CMK (cell line): ENCODE data around the gene GLIS2.
A peak's percentile ranks its signal among the peaks of the same experiment; 100 is the strongest.

ENCODE experiments used
- DNase-seq: peaks from one replicate; pipeline ENCODE4 v3.0.0-alpha.2; 2010; ENCODE audit warnings: low read depth

Gene GLIS2

DNA sequence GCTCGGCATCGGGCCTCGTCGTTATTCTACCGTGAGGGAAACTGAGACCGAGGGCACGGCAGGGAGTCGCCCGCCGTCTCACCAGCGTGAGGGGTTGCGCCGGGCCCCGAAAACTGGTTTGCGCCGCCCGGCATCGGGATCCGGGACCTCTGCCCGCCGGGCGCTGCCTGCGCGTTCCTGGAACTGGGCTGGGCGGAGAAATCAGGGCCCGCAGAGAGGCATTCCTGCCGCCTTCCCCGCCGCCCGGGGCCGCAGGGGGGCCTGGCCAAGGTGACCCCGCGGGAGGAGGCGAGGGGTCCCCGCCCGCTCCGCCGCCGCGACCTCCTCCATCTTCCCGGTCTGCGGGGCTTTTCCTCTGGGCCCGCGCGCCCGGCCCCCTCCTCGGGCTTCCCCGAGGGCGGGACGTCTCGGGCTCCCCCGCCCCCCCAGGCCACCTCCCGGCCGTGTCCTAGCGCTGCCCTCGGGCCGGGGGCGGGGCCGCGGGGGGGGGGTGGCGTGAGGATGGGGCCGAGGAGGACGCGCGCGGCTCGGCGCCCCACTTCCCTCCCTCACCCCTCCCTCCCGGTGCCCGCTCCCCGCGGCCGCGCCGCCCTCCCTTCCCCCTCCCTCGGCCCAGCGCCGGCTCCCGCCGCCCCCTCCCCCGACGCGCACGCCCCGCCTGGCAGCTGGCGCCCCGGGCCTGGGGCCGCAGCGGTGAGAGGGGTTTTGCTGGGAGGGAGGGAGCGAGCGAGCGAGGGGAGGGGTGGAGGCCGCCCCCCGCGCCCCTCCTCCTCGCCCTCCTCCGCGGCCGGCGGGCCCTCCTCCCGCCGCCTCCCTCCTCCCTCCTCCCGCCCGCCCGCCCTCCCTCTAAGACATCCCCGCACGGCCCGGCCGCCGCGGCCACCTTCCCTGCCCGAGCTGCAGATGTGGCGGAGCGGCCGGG is at the start of gene GLIS2:
Gene GLIS2, plus strand, starts transcription at position 882 of the 922 bp plus-strand sequence. CDS start 16,214 bp downstream, outside the sequence.
- no peak for DNase-seq

DNA sequence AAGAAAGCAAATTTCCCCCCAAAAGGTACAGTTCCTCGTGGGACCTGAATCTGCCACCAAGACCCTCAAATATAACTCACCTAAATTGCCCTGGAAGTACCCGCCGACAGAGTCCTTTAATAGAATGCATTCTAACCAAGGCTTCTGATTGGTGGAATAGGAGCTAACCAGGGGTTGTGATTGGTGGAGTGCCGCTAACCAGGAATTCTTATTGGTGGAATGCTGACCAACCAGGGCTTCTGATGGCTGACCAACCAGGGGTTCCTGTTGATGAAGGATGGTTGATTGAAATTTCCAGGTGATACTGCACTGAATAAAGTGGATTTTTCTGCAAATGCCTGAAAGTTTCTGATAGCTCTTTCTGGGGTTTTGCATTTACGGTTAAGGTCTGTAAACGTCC is 49.5 kb upstream of the GLIS2 start:
- no peak for DNase-seq

DNA sequence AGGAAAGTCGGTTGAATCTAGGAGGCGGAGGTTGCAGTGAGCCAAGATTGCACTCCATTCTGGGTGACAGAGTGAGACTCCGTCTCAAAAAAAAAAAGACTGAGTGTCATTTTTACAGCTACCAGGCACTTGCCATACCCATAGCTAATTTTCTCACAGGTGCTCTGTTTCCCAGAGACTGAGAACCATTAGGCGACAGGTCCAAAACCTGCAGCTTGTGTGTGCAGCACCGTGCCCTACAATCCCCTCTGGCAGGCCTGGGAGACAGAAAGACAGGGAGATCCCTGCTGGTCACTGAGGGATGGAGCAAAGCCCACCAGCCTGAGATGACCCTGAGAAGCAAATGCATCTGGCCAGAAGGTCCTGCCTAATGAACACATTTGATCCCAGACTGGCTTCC is 45.8 kb upstream of the GLIS2 start:
- DNase-seq, result no peak

DNA sequence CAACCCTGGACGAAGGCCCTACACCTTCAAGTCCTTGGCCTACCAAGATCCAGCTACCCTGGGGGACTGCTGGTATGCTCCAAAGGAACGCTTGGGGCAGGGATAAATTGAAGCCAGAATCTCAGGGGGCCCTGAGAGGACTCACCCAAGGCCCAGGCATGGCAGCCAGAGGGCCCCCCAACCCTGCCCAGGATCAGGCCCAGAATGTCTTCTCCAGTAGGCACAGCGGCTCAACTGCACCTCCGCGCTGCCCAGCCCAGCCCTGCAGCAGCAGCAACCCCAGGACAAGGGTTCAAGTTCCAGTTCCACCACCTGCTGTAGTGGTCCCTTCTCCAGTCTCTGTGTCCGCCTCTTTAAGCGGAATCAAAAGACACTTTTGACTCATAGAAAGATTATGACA is 45.3 kb upstream of the GLIS2 start:
- DNase-seq, result no peak

DNA sequence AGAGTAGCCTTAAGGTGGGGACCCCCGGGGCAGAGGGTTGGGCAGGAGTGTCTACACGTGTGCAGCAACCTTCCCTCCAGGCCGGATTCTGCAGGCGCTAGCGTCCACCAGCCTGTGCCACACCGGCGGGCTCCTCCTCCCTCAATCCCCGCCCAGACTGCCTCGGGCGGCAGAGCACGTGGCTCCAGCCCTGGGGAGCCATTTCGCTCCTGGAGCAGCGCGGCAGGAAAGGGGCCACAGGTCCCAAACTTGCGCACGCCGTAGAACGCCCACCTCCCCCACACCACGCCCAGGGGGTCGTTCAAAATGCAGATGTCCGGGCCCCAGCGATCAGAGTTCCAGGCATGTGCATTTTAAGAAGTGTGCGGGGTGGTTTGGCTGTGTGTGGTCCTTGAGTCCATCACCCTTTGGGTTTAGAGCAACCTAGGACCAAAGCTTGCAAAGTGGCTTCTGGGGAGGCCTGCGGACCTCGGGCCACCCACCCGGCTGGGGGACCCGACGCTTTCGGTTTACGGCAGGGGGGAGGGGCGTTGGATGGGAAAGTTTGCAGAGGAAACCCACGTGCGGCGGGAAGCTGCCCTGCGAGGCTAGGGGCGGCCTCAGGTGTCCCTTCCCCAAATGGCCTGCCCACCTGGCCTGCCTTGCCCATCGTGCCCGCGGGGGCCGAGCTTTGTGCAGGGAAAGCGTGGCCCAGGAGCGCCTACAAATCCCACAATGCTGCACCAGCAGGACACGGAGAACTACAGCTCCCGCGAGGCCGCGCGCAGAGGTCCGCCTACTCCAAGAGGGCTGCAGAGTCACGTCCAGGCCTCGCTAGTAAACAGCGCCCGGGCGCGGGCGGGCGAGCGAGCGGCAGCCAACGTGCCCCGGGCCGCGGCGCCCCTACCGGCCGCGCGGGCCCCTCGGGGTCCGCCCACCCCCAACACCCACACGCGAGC is 44.4 kb upstream of the GLIS2 start:
- DNase-seq, result peak; percentile 72

DNA sequence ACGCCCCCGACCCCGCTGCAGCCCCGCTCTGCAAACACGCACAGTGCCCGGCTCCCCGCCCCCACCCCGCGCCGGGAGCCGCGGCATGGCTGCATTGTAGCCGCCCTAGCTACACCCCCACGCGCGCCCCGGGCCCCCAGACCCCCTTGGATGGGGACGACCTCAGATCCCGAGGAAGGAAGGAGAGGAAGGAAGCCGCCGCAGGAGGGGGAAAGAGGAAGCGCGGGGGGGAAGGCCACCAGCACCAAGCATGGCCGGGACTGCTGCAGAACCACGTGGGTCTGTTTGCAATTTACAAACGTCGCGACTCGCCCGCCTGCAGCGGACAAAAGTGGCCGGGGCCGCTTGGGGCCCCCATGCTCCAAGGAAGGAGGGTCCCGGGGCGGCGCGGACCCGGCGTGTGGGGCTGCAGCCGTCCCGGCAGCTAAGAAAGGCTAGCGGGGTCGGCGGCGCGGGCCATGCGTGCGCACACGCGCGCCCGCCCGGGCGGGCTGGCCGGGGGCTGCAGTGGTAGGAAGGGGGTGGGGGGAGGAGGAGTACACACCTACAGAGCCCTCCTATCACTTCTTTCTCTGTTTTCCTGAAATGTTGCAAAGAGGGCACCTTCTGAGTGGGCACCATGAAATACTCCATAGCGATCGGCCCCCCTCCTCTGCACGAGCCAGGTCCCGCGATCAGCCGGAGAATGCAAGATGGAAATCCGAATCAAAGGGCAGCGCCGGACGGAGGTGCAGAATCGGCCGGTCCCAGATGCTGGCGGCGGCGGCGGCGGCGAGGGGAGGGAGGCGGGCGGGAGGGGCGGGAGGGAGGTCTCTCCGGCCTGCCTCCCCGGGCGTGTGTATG is 43.5 kb upstream of the GLIS2 start:
- peak; percentile 54 for DNase-seq

DNA sequence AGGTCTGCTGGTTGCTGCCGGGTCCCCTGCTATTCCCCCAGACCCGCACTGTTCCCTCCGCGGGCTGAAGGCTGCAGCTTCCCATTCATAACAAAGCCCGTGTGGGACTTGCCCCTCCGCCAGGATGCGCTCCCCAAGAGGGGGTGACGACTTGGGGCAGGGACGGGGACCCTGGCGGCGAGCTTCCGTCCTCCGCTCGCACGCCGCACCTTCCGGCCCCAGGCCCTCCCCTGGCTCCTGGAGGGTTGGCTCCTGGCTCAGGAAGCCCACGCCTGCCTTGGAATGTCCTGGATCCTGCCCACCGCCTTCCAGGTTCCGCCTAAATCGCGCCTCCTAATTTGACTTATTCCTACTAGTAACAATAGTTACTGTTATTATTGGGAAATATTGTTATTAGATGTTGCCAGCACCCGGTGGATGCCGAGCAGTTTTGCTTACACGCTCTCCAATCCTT is 42.0 kb upstream of the GLIS2 start:
- DNase-seq, result peak; percentile 83

DNA sequence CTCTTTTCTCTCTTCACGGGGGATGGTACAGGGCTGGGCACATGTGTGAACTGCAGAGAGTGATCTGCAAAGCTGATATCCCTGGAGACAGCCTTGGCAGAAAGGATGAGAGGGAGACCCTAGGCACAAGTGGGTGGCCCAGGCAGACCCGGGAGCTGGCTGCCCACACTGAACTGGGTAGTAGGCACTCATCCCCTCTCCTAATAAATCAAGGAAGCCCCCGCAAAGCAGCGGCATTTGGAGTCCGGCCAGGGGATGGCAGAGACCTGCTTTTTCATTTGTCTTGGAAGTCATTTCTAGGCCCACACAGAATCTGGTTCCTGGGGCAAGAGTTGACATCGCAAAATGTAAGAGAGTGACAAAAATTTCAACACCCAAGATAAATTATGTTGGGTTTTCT is 40.0 kb upstream of the GLIS2 start:
- no peak for DNase-seq

DNA sequence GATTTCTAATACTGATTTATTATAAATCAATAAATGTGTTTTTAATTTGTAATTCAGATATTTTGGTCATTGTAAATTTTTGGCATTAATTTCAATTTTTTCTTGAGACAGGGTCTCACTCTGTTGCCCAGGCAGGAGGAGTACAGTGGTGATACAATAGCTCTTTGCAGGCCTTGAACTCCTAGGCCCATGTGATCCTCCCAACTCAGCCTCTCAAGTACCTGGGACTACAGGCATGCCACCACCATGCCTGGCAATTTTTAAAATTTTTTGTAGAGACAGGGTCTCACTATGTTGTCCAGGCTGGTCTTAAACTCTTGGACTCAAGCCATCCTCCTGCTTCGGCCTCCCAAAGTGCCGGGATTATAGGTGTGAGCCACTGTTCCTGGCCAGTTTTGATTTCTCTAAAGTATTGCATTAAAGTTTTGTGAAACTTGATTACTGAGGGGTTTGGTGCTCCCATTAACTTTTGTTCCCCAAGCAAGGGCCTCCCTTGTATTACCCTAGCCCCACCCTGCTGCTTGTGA is 37.8 kb upstream of the GLIS2 start:
- DNase-seq, result no peak

DNA sequence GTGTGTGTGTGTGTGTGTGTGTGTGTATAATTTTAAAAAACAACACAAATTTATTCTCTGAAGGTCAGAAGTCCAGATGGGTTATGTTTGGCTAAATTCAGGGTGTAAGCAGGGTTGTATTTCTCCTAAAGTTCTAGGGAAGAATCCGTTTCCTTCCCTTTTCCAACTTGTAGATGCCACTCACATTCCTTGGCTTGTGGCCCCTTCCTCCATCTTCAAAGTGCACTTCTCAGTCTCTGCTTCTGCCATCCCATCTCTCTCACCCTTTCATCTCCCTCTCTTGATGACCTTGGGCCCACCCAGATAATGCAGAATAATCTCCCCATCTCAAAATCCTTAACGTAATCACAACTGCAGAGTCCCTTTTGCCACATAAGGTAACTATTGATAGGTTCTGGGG is 35.2 kb upstream of the GLIS2 start:
- no peak for DNase-seq

DNA sequence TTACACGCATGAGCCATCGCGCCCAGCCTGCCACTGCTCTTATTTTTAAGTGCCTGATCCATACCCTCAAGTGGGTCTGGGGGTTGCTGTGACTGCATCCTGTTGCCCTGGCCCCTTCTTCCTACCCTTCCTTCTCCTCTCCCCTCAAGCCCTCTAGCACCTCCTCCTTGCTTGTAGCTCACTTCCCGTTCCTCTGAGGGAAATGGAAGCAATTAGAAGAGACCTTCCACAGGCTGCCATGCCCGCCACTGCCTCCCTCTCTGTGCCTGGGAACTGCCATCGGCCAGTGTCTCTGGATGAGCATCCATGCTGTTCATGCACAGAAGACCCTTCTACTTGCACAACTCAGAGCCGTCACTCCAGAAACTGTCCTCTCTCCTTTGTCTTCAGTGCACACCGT is 32.4 kb upstream of the GLIS2 start:
- no peak for DNase-seq

DNA sequence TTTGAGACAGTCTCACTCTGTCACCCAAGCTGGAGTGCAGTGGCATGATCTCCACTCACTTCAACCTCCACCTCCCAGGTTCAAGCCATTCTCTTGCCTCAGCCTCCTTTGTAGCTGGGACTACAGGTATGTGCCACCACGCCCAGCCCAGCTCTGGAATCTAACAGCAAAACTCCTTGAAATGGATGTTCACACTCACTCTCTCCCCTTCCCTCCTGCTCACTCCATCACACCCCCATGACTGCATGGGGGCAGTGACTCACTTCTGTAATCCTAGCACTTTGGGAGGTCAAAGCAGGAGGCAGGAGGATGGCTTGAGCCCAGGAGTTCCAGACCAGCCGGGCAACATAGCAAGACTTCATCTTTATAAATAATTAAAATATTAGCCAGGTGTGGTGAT is 31.9 kb upstream of the GLIS2 start:
- DNase-seq, result no peak

DNA sequence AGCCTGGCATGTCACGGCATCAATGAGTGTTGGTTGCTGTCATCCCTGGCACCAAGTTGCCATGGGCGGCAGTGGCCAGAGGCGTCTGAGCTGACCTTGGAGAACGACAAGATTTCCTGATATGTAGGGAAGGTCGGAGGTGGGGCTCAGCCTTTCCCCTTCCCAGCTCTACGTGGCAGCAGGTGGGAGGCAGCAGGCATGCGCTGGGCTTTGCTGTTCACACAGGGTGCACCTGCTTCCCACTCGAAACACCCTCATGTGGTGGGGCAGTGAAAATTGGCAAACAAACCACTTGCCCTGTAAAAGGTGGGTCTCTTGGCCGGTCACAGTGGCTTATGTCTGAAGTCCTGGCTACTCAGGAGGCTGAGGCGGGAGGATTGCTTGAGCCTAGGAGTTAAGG is 30.7 kb upstream of the GLIS2 start:
- DNase-seq, result no peak

DNA sequence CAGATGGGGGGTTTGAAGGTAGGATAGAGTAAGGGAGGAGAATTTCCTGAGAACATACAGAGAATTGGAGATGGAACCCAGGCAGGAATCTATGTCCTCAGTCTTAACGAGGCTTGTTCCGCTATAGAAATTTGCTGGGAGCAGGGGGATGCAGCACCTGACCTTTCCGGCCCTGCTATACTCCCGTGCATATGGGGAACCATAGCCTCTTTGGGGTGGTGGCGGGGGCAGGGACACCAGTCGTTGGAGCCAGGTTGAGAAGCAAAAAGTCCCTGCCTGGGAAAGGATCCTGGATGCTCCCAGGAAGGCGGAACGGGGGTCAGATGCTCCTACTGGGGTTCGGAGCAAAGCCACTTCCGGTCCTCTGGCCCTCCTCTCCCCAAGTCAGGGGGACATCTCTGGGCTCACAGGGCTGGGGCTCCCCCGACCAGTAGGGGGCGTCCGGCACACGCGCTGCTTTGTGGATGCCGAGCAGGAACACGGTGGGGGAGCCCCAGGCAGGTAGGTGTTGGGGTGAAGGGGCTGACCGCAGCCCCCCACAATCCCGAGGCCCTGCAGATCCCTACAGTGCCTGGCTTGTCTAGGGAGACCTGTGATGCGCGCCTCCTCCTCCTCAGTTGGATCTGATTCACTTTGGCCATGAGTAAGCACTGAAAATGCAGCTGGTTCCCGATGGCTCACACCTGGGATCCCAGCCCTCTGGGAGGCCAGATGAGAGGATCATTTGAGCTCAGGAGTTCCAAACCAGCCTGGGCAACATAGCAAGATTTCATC is 27.5 kb upstream of the GLIS2 start:
- no peak for DNase-seq

DNA sequence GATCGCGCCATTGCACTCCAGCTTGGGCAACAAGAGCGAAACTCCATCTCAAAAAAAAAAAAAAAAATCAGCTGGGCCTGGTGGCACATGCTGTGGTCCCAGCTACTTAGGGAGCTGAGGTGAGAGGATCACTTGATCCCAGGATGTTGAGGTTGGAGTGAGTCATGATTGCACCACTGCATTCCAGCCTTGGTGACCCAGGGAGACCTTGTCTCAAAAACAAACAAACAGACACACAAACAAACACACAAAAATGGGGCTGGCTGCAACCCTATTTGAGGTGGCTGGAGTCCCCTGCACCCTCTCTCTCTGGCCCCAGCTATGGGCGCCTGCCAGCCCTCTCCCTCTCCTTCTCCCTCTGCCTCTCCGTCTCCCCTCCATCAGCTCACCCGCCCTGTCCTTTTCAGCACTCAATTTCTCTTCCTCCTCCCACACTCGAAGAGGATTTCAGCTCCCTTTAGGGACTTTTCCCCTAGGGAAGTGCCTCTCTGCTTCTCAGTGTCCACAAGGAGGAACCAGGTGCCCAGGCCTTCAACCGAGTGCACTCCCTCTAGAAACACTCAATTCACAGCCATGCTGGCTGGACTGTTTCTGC is 25.5 kb upstream of the GLIS2 start:
- no peak for DNase-seq

DNA sequence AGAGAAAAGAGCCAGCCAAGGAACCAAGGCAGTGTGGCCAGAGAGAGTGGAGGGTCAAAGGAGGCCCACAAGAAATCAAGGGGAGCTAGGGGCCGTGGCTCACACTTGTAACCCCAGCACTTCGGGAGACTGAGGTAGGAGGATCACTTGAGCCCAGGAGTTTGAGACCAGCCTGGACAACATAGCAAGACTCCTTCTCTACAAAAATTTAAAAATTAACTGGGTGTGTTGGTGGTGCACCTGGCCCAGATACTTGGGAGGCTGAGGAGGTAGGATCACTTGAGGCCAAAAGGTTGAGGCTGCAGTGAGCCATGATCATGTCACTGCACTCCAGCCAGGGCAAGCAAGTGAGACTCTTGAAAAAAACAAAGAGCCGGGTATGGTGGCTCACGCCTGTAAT is 24.2 kb upstream of the GLIS2 start:
- DNase-seq, result no peak

DNA sequence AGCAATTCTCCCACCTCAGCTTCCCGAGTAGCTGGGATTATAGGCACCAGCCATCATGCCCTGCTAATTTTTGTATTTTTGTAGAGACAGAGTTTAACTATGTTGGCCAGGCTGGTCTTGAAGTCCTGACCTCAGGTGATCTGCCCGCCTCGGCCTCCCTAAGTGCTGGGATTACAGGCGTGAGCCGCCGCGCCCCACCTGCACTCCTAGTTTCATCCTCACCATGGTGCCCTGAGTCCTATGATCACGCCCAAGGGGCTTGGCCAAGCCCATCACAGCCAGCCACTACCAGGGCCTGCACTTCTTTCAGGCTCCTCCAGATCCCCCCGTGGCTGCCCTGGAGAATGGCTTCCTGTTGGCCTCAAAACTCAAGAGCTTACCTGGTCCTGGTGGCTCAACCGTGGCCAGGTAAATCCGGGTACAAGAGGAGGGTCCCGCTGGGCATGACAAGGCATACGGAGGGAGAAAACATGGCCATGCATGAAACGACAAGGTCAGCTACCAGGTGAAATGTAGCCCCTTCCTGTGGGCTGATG is 22.6 kb upstream of the GLIS2 start:
- DNase-seq, result no peak

DNA sequence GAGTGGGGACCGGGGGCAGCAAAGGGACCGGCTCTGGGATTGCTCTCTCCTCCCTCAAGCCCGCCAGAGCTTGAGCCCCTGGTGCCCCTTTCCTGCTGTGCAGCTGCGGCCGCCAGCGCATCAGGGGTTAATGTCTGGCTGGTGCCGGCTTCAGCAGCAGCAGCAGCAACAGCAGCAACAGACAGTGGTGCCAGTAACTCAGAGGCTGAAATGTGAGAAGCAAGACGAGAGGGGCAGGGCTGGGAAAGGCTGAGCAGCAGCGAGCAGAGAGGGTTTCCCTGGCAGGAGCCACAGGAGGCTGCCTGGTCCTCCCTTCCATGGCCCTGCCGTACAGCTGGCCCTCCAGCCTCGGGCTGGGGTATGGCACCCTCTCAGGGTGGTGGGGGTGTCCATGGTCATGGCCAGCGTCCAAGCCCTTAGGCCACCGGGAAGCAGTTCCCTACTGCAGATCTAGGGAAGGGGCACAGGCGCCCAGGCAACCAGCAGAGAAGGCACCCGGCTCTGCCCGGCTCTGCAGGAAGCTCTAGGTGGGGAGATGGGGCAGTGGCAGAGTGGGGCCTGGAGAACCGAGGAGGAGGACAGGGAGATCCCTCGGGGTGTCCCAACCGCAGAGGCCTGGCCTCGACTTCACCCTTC is 21.9 kb upstream of the GLIS2 start:
- no peak for DNase-seq

DNA sequence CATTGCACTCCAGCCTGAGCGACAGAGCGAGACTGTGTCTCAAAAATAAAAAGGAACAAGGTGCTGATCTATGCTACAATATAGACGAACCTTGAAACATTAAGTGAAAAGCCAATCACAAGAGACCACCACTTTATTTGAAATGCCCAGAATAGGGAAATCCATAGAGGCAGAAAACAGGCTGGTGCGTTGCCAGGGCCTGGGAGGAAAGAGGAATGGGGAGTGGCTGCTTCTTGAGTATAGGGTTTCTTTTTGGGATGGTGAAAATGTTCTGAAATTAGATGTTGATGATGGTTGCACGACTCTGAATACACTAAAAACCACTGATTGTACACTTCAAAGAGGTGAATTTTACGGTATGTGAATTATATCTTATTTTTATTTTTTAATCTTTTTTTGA is 20.3 kb upstream of the GLIS2 start:
- no peak for DNase-seq

DNA sequence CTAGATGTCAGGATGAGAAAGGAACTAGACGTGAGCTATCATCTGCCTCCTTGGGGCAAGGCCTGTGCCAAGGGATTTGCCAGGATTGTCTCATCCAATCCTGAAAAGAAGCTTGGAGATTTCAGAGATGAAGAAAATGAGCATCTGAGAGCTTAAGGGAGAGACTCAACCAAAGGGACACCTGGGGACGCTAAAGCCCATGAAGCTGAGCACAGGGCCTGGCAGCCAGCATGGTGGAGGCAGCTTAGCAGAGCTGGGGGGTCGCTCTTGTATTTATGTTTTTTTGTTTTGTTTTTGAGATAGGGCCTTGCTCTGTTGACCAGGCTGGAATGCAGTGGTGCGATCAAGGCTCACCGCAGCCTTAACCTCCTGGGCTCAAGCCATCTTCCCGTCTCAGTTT is 18.4 kb upstream of the GLIS2 start:
- DNase-seq, result no peak
